Measurements from ENCODE around the gene FRMD4B.
"Not testable (repeated sequence)": the region's sequence is repeated elsewhere in the genome, so short reads cannot be mapped to it uniquely, and the experiment has no call there.

Gene FRMD4B

GRCh38 chr3:69244039-69244438, 141.8 kb downstream of the FRMD4B start:
- DNase-seq (ENCODE audit: low read depth in 2 of 2): no peak

DNA sequence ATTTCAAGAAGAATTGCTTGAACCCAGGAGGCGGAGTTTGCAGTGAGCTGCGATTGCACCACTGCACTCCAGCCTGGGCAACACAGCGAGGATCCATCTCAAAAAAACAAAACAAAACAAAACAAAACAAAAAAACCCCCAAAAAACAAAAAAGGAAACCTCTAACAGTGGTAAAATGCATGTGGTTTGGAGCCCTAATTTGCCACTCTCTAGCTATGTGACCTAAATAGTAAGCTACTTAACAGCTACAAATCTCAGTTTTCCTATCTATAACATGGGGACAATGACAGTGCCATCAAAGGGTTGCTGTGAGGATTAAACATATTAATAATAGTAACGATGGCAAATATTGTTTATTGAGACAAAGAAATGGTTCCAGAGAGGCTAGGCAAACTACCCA, 144.1 kb downstream of the FRMD4B start:
- DNase-seq (ENCODE audit: low read depth in 2 of 2): no peak

GRCh38 chr3:69240651-69241568, 145.0 kb downstream of the FRMD4B start:
- DNase-seq (ENCODE audit: low read depth in 2 of 2): no peak

- DNase-seq (ENCODE audit: low read depth in 2 of 2): no peak
Observed at GRCh38 chr3:69239063-69239462, 146.8 kb downstream of the FRMD4B start.

GRCh38 chr3:69236812-69237707, 148.8 kb downstream of the FRMD4B start:
- no peak for DNase-seq (ENCODE audit: low read depth in 2 of 2)

- no peak for DNase-seq (ENCODE audit: low read depth in 2 of 2)
Observed at GRCh38 chr3:69235882-69236281, 150.0 kb downstream of the FRMD4B start.

DNA sequence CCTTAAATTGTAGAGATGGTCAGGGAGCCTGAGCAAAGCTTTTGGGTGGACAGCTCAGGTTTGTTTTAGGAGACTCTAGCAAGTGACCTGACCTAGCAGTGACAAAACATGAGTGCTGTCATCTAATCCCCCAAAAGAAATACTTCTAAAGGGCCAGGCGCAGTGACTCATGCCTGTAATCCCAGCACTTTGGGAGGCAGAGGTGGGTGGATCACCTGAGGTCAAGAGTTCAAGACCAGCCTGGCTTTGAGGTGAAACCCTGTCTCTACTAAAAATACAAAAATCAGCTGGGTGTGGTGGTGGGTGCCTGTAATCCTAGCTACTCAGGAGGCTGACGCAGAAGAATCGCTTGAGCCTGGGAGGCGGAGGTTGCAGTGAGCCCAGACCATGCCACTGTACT, 150.7 kb downstream of the FRMD4B start:
- DNase-seq (ENCODE audit: low read depth in 2 of 2): not testable (repeated sequence)

DNA sequence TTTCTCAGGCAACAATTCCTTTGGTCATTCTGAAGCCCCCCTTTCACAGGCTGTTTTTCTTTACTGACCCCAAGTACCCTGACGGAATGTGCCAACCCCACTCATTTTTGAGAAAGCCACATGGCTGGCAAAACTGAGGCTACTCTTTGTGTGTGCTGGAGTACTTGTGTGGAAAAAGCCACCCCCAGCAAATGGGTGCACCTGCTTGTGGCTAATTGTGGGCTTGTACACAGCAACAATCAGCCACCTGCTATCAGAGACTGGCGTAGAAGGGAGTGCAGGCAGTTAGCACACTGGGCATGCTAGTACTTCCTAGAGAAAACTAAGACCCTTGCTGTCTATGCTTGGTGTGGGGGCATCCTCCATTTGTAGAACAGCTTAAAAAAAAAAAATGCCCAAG, 153.4 kb downstream of the FRMD4B start:
- DNase-seq (ENCODE audit: low read depth in 2 of 2): no peak

GRCh38 chr3:69231929-69232440, 153.9 kb downstream of the FRMD4B start:
- DNase-seq (ENCODE audit: low read depth in 2 of 2): no peak

- DNase-seq (ENCODE audit: low read depth in 2 of 2): no peak
Observed at GRCh38 chr3:69226071-69226470, 159.8 kb downstream of the FRMD4B start.

GRCh38 chr3:69219101-69219708, 166.7 kb downstream of the FRMD4B start:
- DNase-seq (ENCODE audit: low read depth in 2 of 2): no peak

GRCh38 chr3:69218079-69218478, 167.8 kb downstream of the FRMD4B start:
- DNase-seq (ENCODE audit: low read depth in 2 of 2): no peak

- no peak for DNase-seq (ENCODE audit: low read depth in 2 of 2)
Observed at GRCh38 chr3:69216981-69217380, 168.9 kb downstream of the FRMD4B start.

DNA sequence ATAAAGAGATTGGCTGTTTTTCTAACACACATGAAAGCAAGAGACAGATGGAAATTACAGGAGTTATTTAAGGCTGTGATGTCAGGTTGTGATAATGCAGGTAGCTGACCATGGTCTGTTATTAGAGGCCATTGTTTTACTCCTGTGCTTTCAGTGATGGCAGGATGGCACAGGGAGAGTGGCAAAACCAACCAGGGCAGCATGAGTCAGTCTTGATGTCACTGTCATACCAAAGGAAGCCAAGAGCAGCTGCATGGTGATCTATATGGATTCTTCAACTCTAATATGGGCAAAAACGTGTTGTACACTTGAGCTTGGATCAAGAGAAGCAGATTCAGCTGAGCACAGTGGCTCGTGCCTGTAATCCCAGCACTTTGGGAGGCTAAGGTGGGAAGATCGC, 171.6 kb downstream of the FRMD4B start:
- no peak for DNase-seq (ENCODE audit: low read depth in 2 of 2)

DNA sequence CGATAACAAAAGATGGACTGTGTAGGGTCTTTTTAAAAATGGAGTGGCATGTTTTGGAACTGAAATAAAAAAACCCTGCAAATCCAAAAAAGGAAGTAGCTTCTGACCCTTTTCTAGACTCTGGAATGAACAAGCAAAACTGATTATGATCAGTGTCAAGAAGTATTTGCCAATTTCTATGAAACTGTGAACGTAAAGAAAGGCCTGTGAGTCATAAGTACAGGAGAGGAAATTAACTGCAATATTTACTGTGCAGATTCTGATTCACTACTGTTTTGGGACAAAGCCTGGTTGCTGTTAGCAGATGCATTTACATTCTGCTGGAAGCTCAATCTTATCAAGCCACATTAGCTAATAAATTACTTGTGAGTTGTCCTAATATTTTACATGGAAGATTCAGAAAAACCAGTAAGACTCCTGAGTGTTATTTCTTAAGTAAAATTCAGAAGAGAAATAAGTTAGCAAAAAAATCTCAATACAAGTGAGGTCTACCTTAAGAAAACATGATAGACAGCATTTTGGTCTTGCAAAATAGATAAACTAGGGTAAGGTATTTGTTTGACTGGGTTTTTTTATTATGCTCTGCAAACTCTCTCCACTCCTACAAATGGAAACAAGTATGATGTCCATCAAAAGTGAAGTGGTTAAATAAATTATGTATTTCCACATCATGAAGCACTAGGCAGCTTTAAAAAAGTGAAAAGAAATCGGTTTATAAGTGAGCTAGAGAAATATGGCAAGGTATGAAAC, 173.3 kb downstream of the FRMD4B start:
- no peak for DNase-seq (ENCODE audit: low read depth in 2 of 2)

- DNase-seq (ENCODE audit: low read depth in 2 of 2): no peak
Observed at GRCh38 chr3:69210068-69210730, 175.7 kb downstream of the FRMD4B start.

- no peak for DNase-seq (ENCODE audit: low read depth in 2 of 2)
Observed at GRCh38 chr3:69209413-69209812, 176.5 kb downstream of the FRMD4B start.

- DNase-seq (ENCODE audit: low read depth in 2 of 2): no peak
Observed at GRCh38 chr3:69207031-69207430, 178.9 kb downstream of the FRMD4B start.

GRCh38 chr3:69205385-69205784, 180.5 kb downstream of the FRMD4B start:
- DNase-seq (ENCODE audit: low read depth in 2 of 2): no peak

- DNase-seq (ENCODE audit: low read depth in 2 of 2): peak; percentile 59
Observed at GRCh38 chr3:69204315-69204957, 181.5 kb downstream of the FRMD4B start.

Measured in stimulated activated CD4-positive, alpha-beta T cell treated with anti-CD3 and anti-CD28 coated beads, Interleukin-15, amount 100 ng/mL, for 48 hours (primary cell).